ENCODE data around the gene FNDC8. TPM values are rescaled to one million over a fixed set of nuclear protein-coding genes. Genes with fewer than 3 reads are reported as not detected.
A peak's percentile ranks its signal among the peaks of the same experiment; 100 is the strongest.
"Not testable (repeated sequence)": the region's sequence is repeated elsewhere in the genome, so short reads cannot be mapped to it uniquely, and the experiment has no call there.

The FNDC8 gene
- total RNA-seq, 1 donor from 2014 or later = not detected

GRCh38 chr17:35141681-35142466 lies 20.5 kb downstream of the FNDC8 start, which contains the start of gene NLE1:
TSS of gene NLE1 (minus strand) at chr17:35142303. CDS start at chr17:35142275, 28 bp downstream.
- DNase-seq (ENCODE audit: low read depth) = peak; percentile 34

GRCh38 chr17:35142467-35142796 lies 21.0 kb downstream of the FNDC8 start:
- no peak for DNase-seq (ENCODE audit: low read depth)

DNA sequence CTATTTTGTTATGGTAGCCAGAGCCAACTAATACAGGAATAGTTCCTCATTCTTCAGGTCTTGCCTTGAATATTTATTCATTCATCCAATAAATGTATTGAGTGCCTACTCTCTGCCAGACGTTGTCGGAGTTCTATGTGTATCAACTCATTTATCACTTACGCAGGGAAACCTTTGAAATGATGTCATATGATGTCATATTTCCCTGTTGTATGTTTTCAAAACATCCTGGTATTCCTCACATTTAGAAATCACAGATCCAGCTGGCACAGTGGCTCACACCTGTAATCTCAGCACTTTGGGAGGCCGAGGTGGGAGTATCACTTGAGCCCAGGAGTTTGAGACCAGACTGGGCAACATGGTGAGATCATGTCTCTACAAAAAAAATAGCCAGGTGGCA lies 23.4 kb downstream of the FNDC8 start:
- no peak for DNase-seq (ENCODE audit: low read depth)

DNA sequence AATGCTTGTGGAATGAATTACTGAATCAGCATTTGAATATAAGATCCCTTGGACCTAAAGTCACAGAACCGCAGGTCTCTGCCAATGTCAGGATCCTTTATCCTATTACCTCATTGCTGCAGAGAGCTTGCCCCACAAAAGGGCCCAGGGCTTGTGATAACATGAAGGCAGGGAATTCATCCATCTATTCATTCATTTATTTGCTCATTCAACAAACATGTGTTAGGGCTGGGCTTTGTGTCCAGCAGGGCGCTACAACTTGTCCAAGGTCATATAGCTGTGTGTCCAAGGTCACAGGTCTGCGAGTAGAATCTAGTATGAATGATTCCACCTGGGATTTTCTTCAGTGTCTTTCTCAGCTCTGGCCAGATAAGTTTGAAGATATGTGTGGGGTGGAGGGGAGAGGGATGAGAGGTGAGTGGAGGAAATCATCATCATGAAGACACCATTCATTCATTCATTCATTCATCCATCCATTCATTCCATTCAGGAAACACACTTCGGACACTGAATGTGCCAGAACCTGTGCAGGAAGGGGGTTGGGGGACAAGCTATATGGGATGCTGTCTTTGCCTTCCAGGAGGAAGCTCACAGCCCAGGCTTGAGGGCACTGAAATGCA lies 24.9 kb downstream of the FNDC8 start:
- DNase-seq (ENCODE audit: low read depth) = no peak

- no peak for DNase-seq (ENCODE audit: low read depth)
These were observed 26.0 kb downstream of the FNDC8 start, which contains the start of gene UNC45B for GRCh38 chr17:35147375-35147905. TSS of gene UNC45B (plus strand) at chr17:35147817. CDS start at chr17:35148264, 447 bp downstream.

- DNase-seq (ENCODE audit: low read depth) = no peak
These were observed 26.7 kb downstream of the FNDC8 start for GRCh38 chr17:35148144-35148543.

- DNase-seq (ENCODE audit: low read depth) = no peak
These were observed 28.5 kb downstream of the FNDC8 start for GRCh38 chr17:35149941-35150340.

DNA sequence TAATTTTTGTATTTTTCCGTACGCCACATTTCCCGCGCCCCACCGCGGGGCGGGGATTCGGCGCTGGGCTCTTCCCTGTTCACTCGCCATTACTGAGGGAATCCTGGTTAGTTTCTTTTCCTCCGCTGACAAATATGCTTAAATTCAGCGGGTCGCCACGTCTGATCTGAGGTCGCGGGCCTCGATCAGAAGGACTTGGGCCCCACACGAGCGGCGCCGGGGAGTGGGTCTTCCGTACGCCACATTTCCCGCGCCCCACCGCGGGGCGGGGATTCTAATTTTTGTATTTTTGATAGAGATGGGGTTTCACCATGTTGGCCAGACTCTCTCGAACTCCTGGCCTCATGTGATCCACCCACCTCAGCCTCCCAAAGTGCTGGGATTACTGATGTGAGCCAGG lies 29.7 kb downstream of the FNDC8 start:
- not testable (repeated sequence) for DNase-seq (ENCODE audit: low read depth)

DNA sequence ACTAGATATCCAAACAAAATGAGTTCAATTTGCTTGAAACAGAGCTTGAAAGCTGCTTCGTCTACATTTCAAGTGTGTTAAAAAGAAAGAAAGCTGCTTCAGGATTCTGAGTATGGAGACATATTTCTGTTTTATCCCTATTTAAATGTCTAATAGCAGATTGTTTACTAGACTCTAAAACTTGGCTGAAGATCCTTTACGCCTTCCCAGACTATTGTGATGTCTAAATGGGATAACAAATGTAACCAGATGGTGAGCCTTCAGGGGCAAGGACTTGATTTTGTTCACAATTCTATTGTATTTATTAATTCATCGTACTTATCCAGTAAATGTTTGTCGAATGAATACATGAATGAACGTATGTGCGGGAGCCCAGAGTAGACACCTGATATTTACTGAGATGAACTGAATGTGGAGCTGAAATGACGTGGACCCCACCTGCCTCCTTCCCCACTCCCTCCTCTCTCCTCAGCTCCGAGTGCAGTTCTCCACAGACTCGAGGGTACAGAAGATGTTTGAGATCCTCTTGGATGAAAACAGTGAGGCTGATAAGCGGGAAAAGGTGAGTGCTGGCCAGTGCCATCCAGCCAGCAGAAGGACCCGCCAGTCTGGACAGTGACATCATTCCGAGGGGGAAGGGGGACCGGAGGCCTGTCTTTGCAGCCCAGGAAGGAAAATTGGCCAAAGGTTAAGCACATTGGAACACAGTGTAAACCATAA lies 31.2 kb downstream of the FNDC8 start:
- no peak for DNase-seq (ENCODE audit: low read depth)

GRCh38 chr17:35154196-35155165 lies 33.1 kb downstream of the FNDC8 start:
- DNase-seq (ENCODE audit: low read depth) = no peak

DNA sequence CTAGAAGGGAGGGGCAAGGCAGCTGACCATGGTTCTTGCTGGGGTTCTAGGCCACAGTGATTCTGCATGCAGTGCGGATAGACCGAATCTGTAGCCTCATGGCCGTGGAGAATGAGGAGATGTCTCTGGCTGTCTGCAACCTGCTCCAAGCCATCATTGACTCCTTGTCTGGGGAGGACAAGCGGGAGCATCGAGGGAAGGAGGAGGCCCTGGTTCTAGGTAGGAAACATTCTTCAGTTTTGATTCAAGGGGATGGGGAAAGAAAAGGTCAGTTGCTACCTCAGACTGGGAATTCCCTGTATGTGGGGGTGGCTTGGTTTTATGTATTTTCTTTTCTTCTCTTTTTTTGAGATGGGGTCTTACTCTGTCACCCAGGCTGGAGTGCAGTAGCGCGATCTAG lies 33.8 kb downstream of the FNDC8 start:
- no peak for DNase-seq (ENCODE audit: low read depth)

GRCh38 chr17:35159940-35160339 lies 38.5 kb downstream of the FNDC8 start:
- DNase-seq (ENCODE audit: low read depth) = no peak

- no peak for DNase-seq (ENCODE audit: low read depth)
These were observed 39.2 kb downstream of the FNDC8 start for GRCh38 chr17:35160354-35161201.

DNA sequence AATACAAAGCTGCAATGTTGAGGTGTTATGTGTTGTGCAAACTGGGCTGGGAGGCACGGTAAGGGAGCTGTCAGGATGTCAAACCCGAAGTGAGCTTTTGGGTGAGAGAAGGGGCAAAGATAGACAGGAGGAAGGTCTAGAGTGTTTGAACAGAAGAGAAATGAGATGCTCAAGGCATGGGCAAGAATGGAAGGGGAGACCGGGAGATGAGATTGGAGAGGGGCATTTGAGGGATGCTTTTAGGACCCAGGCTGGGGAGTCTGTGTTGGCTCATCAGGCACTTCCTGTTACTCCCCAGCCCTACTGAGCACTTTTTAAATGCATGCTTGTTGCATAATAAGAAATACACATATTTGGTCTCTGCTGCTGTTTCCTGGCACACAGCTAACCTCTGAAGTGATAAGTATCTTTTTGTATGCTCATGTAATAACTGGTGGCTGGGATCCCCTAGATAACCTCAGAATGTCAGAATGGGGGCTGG lies 39.9 kb downstream of the FNDC8 start:
- no peak for DNase-seq (ENCODE audit: low read depth)

- DNase-seq (ENCODE audit: low read depth) = no peak
These were observed 41.3 kb downstream of the FNDC8 start for GRCh38 chr17:35162755-35163154.

- DNase-seq (ENCODE audit: low read depth) = no peak
These were observed 42.5 kb downstream of the FNDC8 start for GRCh38 chr17:35163886-35164285.

GRCh38 chr17:35164716-35165115 lies 43.3 kb downstream of the FNDC8 start:
- no peak for DNase-seq (ENCODE audit: low read depth)

DNA sequence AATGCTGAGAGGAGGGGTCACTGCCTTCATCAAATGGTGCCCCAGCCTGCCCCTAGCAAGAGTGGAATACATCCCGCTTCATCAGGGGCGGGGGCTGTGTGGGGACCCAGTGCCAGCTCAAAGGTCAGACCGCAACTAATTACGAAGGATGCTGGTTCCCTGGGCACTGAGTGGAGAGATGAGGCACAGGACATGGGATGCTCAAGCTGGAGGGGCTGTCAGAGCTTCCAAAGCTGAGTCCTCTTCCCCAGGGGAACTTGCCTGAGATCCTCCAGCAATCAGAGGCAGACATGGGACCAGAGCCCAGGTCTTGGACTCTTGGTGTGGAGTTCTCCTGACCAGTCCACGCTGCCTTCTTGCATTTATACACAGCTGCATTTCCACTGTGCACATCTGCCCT lies 45.1 kb downstream of the FNDC8 start:
- DNase-seq (ENCODE audit: low read depth) = no peak

GRCh38 chr17:35167046-35167445 lies 45.6 kb downstream of the FNDC8 start:
- no peak for DNase-seq (ENCODE audit: low read depth)

GRCh38 chr17:35167666-35168065 lies 46.3 kb downstream of the FNDC8 start:
- peak; percentile 16 for DNase-seq (ENCODE audit: low read depth)
